Measurements from ENCODE around the gene PDIA3. TPM values are rescaled to one million over a fixed set of nuclear protein-coding genes. Genes with fewer than 3 reads are reported as not detected.
"Not testable (repeated sequence)": the region's sequence is repeated elsewhere in the genome, so short reads cannot be mapped to it uniquely, and the experiment has no call there.

PDIA3 gene
- polyA plus RNA-seq, 10 donors = 212 to 365 (median 260) TPM

DNA sequence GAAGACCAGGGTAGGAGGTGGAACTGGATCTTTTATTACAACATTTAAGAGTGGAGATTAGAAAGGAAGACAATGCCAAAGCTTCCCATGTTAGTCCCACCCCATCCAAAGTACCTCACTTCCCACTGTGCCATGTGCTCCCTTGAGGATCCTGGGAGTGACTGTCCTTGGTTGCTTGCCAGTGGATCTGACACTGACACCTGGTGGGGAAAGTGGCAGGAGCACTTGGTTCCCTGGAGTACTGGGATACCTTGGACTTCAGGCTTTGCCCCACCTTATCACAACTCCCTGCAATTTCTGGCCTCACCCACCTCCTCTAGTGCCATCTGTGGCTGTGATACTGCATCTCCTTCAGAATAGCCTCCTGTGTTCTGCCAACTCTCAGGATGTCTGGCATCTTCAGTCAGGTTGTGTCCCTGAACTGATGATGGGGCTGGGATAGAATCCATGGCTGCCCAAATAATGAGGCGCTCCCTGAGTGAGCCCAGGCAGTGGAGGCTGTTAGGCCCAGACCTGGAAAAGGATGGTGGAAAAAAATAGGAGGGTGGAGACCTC lies 29.2 kb downstream of the PDIA3 start:
- DNase-seq = peak in 1 of 3 donors; percentile 39

DNA sequence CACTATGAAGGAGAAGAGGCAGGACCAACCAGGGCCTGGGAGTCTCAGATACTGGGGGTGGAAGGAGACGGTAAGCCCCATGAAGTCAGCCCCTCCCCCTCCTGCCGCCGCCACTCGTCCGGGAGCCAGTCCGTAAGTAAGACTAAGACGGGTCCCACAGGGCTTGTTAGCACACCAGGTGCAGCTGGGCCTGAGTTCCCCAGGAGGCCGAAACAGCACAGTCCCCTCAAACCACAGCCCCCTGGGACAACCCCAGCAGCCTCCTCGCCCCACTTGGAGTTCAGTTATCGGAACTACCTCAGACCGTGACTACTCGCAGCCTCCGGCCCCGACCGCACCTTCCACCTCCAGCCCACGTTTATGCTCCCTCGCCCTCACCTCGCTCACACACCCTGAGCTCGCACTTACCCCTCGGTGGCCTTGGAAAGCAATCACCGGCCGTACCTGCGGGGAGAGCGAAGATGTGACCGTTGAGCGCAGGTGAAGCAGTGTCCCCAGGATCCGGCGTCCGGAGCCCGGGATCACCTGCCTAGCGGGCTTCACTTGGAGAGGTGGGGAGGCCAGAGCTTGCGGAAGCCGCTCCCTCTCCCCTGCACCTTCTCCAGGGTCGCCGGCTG lies 30.0 kb downstream of the PDIA3 start:
- DNase-seq = peak in 1 of 3 donors; percentile 50

DNA sequence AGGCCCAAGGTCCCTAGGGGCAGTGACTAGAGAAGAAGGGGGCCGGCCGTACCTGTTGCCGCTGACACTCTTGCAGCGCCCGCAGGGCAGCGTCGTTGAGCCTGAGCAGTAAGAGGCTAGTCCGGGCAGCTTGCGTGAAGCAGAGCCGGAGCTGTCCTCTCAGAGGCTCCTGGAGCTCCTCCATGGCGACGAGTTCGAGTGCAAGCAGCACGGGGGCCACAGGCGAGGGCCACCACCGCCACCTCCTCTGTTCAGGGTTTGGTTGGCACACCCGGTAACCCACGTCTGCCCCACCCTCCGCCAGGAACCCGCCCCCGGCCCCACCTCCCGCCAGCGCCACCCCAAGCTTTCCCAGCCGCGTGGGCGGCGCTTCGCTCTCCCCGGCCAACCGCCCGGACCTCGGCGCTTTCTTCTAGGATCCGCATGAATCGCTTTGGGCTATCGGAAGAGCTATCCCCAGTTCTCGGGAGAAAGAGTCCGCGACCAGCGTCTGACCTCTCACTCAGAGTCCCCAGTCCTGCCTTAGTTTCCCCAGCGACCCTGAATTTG lies 30.6 kb downstream of the PDIA3 start, which contains the start of gene ELL3:
Gene ELL3, minus strand, starts transcription at position 249 of the 549 bp plus-strand sequence. Its CDS starts 65 bp downstream, at position 184.
- peak in 1 of 3 donors; percentile 82 for DNase-seq

DNA sequence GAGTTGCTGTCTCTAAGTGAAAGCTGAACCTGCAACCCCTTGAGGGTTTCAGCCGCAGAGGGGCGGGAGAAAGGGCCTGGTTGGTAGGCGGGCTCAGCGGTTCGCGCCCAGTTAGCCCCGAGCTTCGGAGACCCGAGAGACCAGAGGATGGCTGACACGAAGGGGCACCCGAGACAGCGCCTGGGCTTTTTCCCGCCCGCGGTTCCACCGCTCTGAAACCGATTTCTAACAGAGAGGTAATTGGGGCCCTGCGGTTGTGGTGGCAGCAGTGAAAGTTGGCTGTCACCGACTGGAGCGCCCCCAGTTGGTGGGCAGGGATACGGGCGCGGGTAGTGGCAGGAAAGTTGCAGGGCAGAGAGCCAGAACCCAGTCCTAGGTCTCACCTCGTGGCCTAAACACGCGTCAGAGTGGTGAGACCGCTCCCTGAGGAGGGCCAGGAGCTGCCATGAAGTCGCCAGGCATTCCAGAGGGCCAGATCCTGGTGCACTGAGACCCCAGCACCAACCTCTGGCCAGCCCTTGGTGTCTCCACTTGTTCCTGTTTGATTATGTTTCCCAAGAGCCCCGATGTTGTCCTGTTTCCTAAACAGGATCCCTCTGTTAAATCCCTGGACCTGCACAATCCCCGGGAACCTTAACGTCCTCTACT lies 31.2 kb downstream of the PDIA3 start:
- DNase-seq = peak in 2 of 3 donors; percentile 80 to 92

DNA sequence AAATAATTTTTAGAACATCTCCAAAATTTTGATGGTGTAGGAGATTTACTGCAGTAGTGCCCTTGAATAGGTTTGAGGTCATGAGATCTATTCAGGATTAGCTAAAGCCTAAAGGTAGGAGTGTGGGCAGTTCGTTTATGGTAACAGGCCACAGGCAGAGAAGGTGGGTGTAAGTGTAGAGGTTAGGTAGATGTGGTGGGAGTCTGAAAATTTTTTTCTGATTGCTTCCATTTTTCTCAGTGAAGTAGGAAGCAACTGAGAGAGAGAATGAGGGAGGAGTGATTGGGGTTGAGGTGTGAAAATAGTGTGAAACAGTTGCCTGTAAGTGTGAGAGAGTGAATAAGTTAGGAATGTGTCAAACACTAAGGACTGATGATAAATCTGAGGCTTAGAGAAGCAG lies 32.8 kb downstream of the PDIA3 start:
- no peak for DNase-seq

DNA sequence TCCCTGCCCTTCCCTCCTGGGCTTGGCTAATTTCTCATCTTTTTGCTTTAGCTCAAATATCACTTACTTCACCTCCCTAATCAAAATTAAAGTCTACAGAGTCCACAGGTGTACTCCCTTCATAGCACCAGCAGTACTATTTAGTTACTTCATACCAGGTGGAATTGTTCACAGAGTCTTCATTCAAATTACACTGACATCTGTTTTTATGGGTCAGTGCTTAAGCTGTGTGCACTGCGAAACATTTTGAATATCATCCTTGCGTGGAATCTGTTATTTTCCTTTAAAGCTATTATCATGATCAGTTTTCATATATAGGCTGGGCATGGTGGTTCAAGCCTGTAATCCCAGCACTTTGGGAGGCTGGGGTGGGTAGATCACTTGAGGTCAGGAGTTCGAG lies 43.2 kb downstream of the PDIA3 start:
- DNase-seq = no peak

DNA sequence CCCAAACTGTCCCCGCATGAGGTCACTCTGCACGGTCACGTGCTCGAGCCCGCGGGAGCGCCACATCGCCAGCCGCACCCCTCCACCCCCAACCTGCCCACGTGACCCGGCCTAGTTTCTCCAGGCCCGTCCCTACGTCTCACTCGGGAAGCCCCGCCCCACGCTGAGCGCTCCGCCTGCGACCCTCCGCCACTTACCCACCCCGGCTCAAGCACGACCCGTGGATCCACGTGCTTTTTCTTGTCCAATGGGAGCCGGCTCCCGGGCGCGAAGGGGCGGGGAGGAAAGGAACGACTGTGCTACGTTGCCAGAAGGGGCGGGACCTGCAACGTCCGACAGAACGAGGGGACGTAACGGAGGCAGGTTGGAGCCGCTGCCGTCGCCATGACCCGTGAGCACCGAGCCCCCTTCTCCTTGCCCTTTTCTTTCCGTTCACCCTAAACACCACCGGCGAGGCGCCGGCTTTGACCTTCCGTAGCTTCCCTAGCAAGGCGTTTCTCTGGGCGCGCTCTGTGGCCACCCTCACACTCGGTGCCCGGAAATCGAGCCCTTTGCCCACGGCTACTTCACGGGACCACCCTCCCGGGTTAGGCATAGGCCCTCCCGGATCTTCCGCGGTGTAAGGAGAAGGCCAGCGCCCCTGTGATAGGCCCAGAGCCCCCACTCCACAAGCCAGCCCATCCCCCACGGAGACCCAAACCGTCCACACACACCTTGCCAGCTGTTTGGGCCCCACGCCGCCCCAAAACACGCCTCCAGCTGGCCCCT lies 45.9 kb downstream of the PDIA3 start, which contains the start of gene SERF2:
Gene SERF2, plus strand, starts transcription at position 328 of the 768 bp plus-strand sequence. Its CDS starts 57 bp downstream, at position 385.
- peak; percentile 100 for DNase-seq

DNA sequence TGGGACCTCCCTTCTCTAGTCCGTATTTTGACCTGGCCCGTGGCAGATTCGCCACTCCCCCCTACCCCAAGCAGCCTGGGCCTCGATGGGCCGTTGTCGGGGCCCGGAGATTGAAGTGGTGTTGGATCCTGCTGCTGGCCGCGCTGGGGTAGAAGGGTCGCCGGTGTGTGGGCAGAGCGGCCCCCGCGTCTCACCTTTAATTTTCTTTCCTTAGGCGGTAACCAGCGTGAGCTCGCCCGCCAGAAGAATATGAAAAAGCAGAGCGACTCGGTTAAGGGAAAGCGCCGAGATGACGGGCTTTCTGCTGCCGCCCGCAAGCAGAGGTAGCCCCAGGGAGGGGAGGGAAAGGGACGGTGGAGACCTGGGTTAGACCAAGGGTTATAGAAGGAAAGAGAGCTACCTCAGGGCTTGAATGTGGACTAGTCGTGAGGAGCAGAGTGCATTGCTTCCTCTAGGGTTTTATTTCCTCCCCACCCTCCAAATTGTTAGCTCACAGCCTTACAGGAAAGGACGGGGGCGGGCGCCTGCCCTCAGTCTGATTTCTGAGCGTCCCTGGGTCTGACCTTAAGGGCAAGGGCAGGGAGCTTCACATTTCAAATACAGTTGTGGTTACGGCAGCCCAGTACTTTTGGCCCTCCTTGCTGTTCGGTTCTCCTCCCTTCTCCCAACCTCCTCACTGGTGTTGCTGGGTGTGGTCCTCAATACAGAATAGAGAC lies 46.7 kb downstream of the PDIA3 start:
- DNase-seq = peak in 1 of 3 donors; percentile 67

DNA sequence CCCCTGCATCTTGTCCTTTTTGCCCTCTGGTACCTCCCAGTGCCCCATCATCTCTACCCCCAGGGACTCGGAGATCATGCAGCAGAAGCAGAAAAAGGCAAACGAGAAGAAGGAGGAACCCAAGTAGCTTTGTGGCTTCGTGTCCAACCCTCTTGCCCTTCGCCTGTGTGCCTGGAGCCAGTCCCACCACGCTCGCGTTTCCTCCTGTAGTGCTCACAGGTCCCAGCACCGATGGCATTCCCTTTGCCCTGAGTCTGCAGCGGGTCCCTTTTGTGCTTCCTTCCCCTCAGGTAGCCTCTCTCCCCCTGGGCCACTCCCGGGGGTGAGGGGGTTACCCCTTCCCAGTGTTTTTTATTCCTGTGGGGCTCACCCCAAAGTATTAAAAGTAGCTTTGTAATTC lies 47.4 kb downstream of the PDIA3 start:
- no peak for DNase-seq

DNA sequence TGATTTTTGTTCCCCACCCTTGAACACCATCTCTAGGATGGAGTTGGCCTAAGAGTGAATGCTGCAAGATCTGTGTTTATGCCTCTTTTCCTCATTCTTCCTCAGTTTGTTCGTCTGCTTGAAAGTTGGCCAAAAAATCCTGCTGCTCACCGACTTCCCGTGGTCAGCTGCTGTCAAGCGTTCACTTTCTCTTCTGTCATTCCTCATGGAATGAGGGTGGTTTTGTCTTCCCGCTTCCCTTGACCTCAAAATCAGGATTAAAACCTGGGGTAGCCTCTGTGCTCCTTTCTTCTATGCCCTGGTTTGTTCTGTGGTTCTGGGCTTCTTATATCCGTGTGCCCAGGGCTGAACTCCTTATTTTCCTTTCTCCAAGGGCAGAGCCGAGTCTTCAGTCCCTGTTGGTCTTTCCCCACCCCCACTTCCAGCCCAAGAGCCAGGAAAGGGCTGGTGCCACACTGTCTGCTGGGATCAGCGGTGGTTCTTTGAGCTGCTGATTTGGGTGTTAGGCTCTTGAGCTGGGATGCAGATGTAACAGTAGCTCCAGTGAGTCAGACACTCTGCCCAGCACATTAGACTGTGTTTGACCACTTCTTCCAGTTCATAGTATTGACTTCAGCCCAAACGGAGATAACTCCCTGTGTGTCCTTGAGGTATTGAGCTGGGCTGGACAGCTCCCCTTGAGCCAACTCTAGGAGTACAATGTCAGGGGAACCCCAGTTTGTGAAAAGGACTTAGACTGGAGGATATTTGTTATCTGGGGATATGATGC lies 48.2 kb downstream of the PDIA3 start:
- no peak for DNase-seq

DNA sequence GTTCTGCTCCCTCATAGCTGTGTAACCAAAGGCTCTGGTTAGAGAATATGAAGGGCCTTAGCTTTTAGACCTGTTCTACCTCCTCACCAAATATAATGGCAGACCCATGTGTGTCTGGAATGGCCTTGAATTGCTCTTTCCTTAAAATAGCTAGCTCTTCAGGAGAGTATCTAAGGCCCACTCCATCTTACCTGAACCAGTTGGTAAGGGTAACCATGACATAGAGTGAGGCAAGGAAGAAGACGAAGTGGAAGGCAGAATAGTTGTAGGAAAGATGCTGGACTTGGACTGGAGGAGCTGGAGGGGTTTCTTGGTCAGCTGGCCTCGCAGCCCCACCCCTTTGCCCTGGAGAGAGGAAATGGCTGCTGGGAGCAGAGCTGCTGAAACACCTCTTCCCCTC lies 49.0 kb downstream of the PDIA3 start:
- no peak for DNase-seq

DNA sequence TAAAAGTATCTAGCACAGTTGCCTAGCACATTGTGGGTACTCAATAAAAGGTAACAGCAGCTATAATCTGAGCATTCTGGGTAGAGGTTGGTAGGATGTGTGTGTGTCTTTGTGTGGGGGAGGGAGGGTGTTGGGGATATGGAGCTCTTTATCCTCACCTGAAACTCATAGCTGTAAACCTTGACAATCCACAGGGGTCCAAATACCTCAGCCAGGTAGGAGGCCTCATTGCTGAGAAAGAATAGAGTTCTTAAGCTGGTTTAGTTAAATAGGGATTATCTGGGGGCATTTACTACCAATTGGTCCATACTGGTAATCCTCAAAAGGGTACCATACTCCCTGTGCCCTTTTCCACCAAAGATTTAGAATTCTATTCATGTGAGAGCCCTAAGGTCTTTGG lies 49.8 kb downstream of the PDIA3 start:
- DNase-seq = no peak

DNA sequence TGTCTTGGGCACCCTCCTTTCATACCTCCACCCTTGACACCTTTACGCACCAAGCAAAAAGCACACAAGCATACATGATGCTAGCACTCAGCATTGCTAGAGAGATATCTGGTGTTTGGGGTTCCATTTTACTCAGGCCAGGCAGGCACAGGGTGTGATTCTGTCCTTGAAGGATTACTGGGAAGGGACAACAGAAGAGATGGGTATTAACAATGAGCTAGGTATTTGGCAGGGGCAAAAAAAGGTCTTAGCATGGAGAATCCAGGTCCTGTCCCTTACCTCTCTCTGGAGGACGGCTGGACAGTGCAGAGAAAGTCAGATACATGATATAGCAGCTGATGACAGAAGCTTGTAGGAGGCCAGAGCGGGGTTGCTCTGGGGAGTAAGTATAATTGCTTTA lies 50.3 kb downstream of the PDIA3 start:
- DNase-seq = no peak

DNA sequence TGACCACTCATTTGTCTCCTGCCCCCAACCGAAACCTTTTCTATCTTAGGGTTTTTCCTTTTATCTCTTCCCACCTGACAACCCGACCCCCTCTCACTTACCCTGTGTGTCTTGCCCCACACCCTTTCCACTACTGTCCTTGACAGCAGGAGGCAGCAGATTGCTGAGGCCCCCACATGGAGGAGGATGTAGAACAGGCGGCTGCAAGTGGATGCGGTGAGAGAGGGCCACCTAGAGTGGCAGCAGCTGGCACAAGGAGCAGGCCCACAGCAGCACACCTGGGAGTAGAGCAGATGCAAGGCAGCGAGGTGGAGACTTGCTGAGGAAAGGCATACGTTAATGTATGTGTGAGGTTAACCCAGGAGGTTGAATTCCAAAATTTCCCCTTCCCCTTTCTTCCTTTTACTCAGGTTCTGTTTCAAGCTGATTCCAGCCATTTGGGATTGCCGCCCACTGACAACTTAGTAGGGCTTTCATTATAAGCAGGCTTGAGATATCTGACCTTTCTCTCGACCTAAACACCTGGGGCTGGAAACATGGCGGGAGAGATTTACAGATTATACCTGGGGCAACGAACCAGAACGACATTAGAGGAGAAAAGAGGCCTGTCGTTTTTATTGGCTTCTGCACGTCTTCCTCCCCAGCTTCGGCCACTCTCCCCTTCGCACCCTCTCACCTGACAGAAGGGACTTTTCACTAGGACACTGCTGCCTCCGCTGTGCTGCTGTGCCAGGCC lies 53.1 kb downstream of the PDIA3 start:
- no peak for DNase-seq

DNA sequence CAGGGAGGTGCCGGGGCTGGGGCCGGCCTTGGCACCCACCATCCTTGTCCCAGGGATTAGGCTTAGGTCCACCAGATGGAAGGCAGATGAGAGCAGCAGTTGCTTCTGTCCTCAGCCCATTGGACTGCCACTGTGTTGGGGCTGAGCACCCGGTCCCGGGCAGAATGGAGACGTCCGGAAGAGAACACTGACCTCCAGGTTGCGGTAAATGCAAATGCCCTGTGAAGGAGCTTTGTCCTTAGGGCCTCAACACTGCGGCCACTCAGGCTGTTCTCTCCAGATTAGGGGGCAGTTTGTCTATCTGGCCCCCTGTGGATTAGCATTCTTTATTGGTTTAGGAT lies 53.7 kb downstream of the PDIA3 start, which contains the start of gene SERINC4:
Gene SERINC4, minus strand, starts transcription at position 276 of the 341 bp plus-strand sequence. Its CDS starts 234 bp downstream, at position 42.
- DNase-seq = no peak

DNA sequence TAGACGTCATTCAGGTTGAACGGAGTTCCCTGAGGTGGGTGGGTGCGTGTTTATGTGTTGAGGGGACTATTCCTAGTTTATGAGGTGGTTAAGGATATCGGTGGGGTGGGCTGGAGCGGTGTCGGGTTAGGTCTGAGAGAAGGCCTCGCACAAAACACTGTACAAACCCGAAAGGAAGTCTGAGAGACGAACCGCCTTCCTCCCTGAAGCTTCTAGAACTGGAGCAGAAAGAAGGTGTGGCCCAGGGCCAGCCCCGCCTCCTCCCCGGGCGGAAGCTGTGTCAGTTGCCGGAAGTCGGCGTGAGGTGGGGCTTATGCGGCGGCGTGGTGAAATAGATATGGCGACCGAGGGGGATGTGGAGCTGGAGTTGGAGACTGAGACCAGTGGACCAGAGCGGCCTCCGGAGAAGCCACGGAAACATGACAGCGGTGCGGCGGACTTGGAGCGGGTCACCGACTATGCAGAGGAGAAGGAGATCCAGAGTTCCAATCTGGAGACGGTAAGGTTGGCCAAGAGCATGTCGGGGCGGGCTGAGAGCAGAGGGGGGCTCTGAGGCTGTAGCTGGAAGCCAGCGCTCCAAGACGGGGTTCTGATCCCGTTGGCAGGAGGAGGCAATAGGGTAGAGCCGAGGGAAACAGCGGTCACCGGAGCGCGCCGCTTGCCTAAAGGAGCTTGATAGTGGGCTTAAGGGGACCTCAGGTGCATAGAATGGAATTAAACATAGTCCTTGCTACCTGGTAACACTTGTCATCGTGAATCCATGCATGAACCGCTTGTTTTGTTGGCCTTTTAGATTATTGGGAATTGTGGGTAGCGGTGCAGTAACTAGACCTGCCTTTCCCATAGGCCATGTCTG lies 54.3 kb downstream of the PDIA3 start, which contains the start of gene HYPK:
Gene HYPK, plus strand, starts transcription at position 314 of the 856 bp plus-strand sequence. Its CDS starts 24 bp downstream, at position 338.
- peak; percentile 90 to 97 (median 95) for DNase-seq

DNA sequence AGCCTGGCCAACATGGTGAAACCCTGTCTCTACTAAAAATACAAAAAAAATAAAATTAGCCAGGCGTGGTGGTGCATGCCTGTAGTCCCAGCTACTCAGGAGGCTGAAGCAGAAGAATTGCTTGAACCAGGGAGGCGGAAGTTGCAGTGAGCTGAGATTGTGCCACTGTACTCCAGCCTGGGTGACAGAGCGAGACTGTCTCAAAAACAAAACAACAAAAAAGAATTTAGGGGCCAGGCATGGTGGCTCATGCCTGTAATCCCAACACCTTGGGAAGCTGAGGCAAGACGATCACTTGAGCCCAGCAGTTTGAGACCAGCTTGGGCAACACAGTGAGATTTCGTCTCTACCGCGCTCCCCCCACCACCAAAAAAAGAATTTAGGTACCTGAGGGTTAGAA lies 56.4 kb downstream of the PDIA3 start:
- DNase-seq = not testable (repeated sequence)

DNA sequence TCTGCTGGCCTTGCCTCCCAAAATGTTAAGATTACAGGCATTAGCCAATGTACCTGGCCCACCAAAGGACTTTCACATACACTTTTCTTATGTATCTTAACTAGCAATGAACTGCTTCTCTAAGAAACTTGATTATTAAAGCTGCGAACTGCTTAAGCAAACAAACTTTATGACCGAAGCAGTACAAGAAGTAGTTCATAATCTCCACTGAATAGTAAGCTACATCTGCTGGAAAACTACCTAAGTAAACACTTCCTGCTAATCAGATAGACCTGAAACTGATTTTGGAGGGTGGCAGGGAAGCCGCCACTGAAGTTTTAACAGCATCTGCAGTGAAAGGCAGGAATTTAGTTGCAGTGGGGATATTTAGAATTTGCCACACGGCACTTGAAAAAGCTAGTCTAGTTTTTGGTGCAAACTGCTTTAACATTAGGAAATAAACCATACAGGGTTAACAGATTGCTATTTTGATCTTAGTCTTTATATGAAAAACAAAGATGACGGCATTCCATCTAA lies 62.3 kb downstream of the PDIA3 start:
- no peak for DNase-seq

Measured in muscle of back (tissue), 11 donors.